GM23338 (cell line): ENCODE data around the gene IKZF1. TPM values are rescaled to one million over a fixed set of nuclear protein-coding genes. Genes with fewer than 3 reads are reported as not detected.

Experiments
- ATAC-seq: fragments of 200-7000 bp; cut with Tn5 transposase; 3 replicates; pipeline ENCODE4 v1.9.1; 2020
- DNase-seq: peaks from one replicate; pipeline ENCODE4 v3.0.0-alpha.2; 2015; ENCODE audit warnings: low spot score
- H2AFZ ChIP-seq: fragments of 200-600 bp; sonication (generic); 2 replicates; pipeline ENCODE4 v1.8.0; 2016; ENCODE audit warnings: antibody characterized with exemption, mild to moderate bottlenecking, moderate library complexity
- H3F3A ChIP-seq: fragments of 200-600 bp; sonication (generic); replicated peaks from 2 replicates; pipeline ENCODE4 v1.8.0; 2017; ENCODE audit warnings: antibody characterized with exemption, mixed run types, low read depth
- H3K27ac ChIP-seq: fragments of 200-600 bp; sonication (generic); 2 replicates; pipeline ENCODE4 v1.6.1; 2016; ENCODE audit warnings: low read depth
- H3K27me3 ChIP-seq: fragments of 200-600 bp; sonication (generic); 2 replicates; pipeline ENCODE4 v1.8.0; 2016; ENCODE audit warnings: mild to moderate bottlenecking, mixed run types, moderate library complexity; ENCODE audit not compliant: insufficient read depth
- H3K36me3 ChIP-seq: fragments of 200-600 bp; sonication (generic); 2 replicates; pipeline ENCODE4 v1.8.0; 2016; ENCODE audit warnings: mild to moderate bottlenecking; ENCODE audit not compliant: insufficient read depth
- H3K4me1 ChIP-seq: fragments of 200-600 bp; sonication (generic); 2 replicates; pipeline ENCODE4 v1.8.0; 2016; ENCODE audit warnings: mild to moderate bottlenecking, moderate library complexity; ENCODE audit not compliant: insufficient read depth
- H3K4me2 ChIP-seq: fragments of 200-600 bp; sonication (generic); 2 replicates; pipeline ENCODE4 v1.7.1; 2017; ENCODE audit warnings: mixed run types
- H3K4me3 ChIP-seq: fragments of 200-600 bp; sonication (generic); 2 replicates; pipeline ENCODE4 v1.6.1; 2016; ENCODE audit warnings: mixed run types
- H3K79me2 ChIP-seq: fragments of 200-600 bp; sonication (generic); replicated peaks from 2 replicates; pipeline ENCODE4 v1.8.0; 2017; ENCODE audit warnings: mild to moderate bottlenecking; ENCODE audit not compliant: insufficient read depth
- H3K9me2 ChIP-seq: fragments of 200-600 bp; sonication (generic); 2 replicates; pipeline ENCODE4 v1.8.0; 2017; ENCODE audit not compliant: insufficient read depth
- H4K20me1 ChIP-seq: fragments of 200-600 bp; sonication (generic); replicated peaks from 2 replicates; pipeline ENCODE4 v1.8.0; 2017; ENCODE audit warnings: mild to moderate bottlenecking; ENCODE audit not compliant: insufficient read depth
- H3K27ac Mint-ChIP-seq: 2 replicates; pipeline ENCODE4 v1.8.0; 2020; ENCODE audit warnings: inconsistent platforms, mild to moderate bottlenecking, moderate library complexity, mixed read lengths
- H3K27me3 Mint-ChIP-seq: 3 replicates; pipeline ENCODE4 v1.8.0; 2022; ENCODE audit warnings: low read depth, mild to moderate bottlenecking, moderate library complexity, mixed read lengths, inconsistent platforms; ENCODE audit not compliant: insufficient read depth, poor library complexity
- H3K36me3 Mint-ChIP-seq: 3 replicates; pipeline ENCODE4 v1.8.0; 2021; ENCODE audit warnings: low read depth, mild to moderate bottlenecking, inconsistent platforms, moderate library complexity, mixed read lengths
- H3K4me1 Mint-ChIP-seq: 3 replicates; pipeline ENCODE4 v1.8.0; 2020; ENCODE audit warnings: mild to moderate bottlenecking, inconsistent platforms, mixed read lengths
- H3K4me3 Mint-ChIP-seq: 3 replicates; pipeline ENCODE4 v1.8.0; 2021; ENCODE audit warnings: moderate library complexity, mild to moderate bottlenecking, inconsistent platforms, mixed read lengths
- H3K9me3 Mint-ChIP-seq: 3 replicates; pipeline ENCODE4 v1.8.0; 2020; ENCODE audit warnings: moderate library complexity, mild to moderate bottlenecking, inconsistent platforms, mixed read lengths
- CREB1 ChIP-seq: fragments of 250-450 bp; sonication (Bioruptor Pico); IDR thresholded peaks from 2 replicates; pipeline ENCODE4 v1.5.0; 2020; ENCODE audit warnings: low read depth, mild to moderate bottlenecking, moderate library complexity
- EZH2 ChIP-seq: fragments of 200-600 bp; sonication (generic); IDR thresholded peaks from one replicate; pipeline ENCODE4 v1.8.0; 2017; ENCODE audit warnings: antibody characterized with exemption, mild to moderate bottlenecking, low read depth; ENCODE audit not compliant: unreplicated experiment
- EZH2phosphoT487 ChIP-seq: fragments of 200-600 bp; sonication (generic); IDR thresholded peaks from one replicate; pipeline ENCODE4 v1.8.1; 2018; ENCODE audit warnings: antibody characterized with exemption; ENCODE audit not compliant: unreplicated experiment
- JUNB ChIP-seq: IDR thresholded peaks from one replicate; pipeline ENCODE4 v1.6.1; 2016; ENCODE audit warnings: antibody characterized with exemption; ENCODE audit not compliant: unreplicated experiment
- NANOG ChIP-seq: IDR thresholded peaks from 2 replicates; pipeline ENCODE4 v1.6.1; 2016; ENCODE audit warnings: antibody characterized with exemption, borderline replicate concordance
- POLR2AphosphoS5 ChIP-seq: IDR thresholded peaks from 2 replicates; pipeline ENCODE4 v1.6.1; 2016; ENCODE audit warnings: antibody characterized with exemption, low read depth
- STAT1 ChIP-seq: IDR thresholded peaks from one replicate; pipeline ENCODE4 v1.6.1; 2016; ENCODE audit warnings: antibody characterized with exemption; ENCODE audit not compliant: unreplicated experiment
- ZNF114 ChIP-seq: fragments of 250-450 bp; sonication (Bioruptor Pico); IDR thresholded peaks from 2 replicates; pipeline ENCODE4 v1.5.0; 2020; ENCODE audit warnings: mild to moderate bottlenecking, moderate library complexity
- ZNF331 ChIP-seq: fragments of 250-450 bp; sonication (Bioruptor Pico); IDR thresholded peaks from 2 replicates; pipeline ENCODE4 v1.5.0; 2020; ENCODE audit warnings: low read depth, mild to moderate bottlenecking, moderate library complexity
- polyA plus RNA-seq: library from polyadenylated mRNA; unstranded; fragments of >200 nt; fragmentation: Nextera tagmentation; extraction: Ambion mirVana; gene quantifications from 2 replicates; pipeline ENCODE4 v1.2.1, GENCODE V29; 2016
- total RNA-seq: library from RNA; depleted of rRNA; stranded (reverse); fragments of >200 nt; shearing (Covaris generic); gene quantifications from 2 replicates; pipeline ENCODE4 v1.2.3, GENCODE V29; 2014
- TF ChIP-seq, protein P1 (sequence below), 2 experiments: fragments of 200-600 bp in 1 of 2; sonication (generic) in 1 of 2; conservative IDR thresholded peaks; 2 replicates each; pipeline versions ENCODE4 v1.5.1 to v1.6.1; 2016 to 2017; ENCODE audit warnings: antibody characterized with exemption in 2 of 2, low read depth in 2 of 2, mild to moderate bottlenecking in 2 of 2, moderate library complexity in 1 of 2
- TF ChIP-seq, protein P2 (sequence below): IDR thresholded peaks from 2 replicates; pipeline ENCODE4 v1.6.1; 2016; ENCODE audit warnings: antibody characterized with exemption
- TF ChIP-seq, protein P3 (sequence below): fragments of 250-450 bp; sonication (Bioruptor Pico); IDR thresholded peaks from 2 replicates; pipeline ENCODE4 v1.5.0; 2020; ENCODE audit warnings: mild to moderate bottlenecking, moderate library complexity
- TF ChIP-seq, protein P4 (sequence below): IDR thresholded peaks from one replicate; pipeline ENCODE4 v1.6.1; 2018; ENCODE audit warnings: antibody characterized with exemption; ENCODE audit not compliant: unreplicated experiment

Gene IKZF1
- total and polyA plus RNA-seq, 2 experiments from 2014 or later: 0.57 to 1.8 TPM

DNA sequence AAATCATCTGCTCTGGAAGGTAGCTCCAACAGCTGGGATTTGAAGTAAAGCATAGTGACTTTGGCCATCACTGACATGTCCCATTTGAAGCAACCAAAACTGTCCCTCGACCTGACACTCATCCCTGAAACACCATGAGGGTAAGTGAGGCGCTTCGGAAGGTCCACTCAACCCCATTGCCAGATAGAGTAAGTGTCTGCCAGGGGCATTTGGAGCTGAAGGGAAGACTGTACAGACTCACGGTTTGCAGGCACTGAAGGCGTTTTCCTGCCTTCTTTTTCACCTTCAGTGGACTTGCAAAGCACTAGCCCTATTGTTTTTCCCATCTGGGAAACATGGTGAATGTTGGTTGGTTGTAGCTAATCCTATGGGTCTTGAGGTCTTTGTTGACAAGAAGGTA lies 57.6 kb downstream of the IKZF1 start:
- Histone ChIP-seq H2AFZ (no peak overlapping the region), H4K20me1 (no peaks in the 10 kb centered on the region), H3K79me2 (no peaks in the 10 kb centered on the region), H3F3A (no peaks in the 10 kb centered on the region), H3K36me3 (no peaks in the 10 kb centered on the region), H3K27ac (no peak overlapping the region), H3K9me2 (peaks cover 9% of the 10 kb centered on the region), H3K4me2 (no peak overlapping the region), H3K27me3 (no peaks in the 10 kb centered on the region), H3K4me1 (no peaks in the 10 kb centered on the region), H3K4me3 (no peak overlapping the region)
- peaks cover 7% of the 10 kb centered on the region for H3K4me1 Mint-ChIP-seq
- no peak overlapping the region for H3K27ac Mint-ChIP-seq
- ATAC-seq: no peak
- no peaks in the 10 kb centered on the region for H3K9me3 Mint-ChIP-seq
- peaks cover 8% of the 10 kb centered on the region for H3K27me3 Mint-ChIP-seq
- no peaks in the 10 kb centered on the region for H3K36me3 Mint-ChIP-seq
- H3K4me3 Mint-ChIP-seq: no peak overlapping the region
- TF ChIP-seq ZNF331 (CRISPR knock-in tag): no peak
- no peak for TF ChIP-seq JUNB
- TF ChIP-seq NANOG: no peak
- TF ChIP-seq, protein P1, sequence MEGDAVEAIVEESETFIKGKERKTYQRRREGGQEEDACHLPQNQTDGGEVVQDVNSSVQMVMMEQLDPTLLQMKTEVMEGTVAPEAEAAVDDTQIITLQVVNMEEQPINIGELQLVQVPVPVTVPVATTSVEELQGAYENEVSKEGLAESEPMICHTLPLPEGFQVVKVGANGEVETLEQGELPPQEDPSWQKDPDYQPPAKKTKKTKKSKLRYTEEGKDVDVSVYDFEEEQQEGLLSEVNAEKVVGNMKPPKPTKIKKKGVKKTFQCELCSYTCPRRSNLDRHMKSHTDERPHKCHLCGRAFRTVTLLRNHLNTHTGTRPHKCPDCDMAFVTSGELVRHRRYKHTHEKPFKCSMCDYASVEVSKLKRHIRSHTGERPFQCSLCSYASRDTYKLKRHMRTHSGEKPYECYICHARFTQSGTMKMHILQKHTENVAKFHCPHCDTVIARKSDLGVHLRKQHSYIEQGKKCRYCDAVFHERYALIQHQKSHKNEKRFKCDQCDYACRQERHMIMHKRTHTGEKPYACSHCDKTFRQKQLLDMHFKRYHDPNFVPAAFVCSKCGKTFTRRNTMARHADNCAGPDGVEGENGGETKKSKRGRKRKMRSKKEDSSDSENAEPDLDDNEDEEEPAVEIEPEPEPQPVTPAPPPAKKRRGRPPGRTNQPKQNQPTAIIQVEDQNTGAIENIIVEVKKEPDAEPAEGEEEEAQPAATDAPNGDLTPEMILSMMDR (conservative IDR thresholded peaks at IDR 0.05; ENCODE audit: low read depth in 2 of 2): no peak
- no peak for TF ChIP-seq POLR2AphosphoS5
- TF ChIP-seq, protein P2, sequence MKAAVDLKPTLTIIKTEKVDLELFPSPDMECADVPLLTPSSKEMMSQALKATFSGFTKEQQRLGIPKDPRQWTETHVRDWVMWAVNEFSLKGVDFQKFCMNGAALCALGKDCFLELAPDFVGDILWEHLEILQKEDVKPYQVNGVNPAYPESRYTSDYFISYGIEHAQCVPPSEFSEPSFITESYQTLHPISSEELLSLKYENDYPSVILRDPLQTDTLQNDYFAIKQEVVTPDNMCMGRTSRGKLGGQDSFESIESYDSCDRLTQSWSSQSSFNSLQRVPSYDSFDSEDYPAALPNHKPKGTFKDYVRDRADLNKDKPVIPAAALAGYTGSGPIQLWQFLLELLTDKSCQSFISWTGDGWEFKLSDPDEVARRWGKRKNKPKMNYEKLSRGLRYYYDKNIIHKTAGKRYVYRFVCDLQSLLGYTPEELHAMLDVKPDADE: no peak
- no peak for TF ChIP-seq STAT1
- TF ChIP-seq, protein P3, sequence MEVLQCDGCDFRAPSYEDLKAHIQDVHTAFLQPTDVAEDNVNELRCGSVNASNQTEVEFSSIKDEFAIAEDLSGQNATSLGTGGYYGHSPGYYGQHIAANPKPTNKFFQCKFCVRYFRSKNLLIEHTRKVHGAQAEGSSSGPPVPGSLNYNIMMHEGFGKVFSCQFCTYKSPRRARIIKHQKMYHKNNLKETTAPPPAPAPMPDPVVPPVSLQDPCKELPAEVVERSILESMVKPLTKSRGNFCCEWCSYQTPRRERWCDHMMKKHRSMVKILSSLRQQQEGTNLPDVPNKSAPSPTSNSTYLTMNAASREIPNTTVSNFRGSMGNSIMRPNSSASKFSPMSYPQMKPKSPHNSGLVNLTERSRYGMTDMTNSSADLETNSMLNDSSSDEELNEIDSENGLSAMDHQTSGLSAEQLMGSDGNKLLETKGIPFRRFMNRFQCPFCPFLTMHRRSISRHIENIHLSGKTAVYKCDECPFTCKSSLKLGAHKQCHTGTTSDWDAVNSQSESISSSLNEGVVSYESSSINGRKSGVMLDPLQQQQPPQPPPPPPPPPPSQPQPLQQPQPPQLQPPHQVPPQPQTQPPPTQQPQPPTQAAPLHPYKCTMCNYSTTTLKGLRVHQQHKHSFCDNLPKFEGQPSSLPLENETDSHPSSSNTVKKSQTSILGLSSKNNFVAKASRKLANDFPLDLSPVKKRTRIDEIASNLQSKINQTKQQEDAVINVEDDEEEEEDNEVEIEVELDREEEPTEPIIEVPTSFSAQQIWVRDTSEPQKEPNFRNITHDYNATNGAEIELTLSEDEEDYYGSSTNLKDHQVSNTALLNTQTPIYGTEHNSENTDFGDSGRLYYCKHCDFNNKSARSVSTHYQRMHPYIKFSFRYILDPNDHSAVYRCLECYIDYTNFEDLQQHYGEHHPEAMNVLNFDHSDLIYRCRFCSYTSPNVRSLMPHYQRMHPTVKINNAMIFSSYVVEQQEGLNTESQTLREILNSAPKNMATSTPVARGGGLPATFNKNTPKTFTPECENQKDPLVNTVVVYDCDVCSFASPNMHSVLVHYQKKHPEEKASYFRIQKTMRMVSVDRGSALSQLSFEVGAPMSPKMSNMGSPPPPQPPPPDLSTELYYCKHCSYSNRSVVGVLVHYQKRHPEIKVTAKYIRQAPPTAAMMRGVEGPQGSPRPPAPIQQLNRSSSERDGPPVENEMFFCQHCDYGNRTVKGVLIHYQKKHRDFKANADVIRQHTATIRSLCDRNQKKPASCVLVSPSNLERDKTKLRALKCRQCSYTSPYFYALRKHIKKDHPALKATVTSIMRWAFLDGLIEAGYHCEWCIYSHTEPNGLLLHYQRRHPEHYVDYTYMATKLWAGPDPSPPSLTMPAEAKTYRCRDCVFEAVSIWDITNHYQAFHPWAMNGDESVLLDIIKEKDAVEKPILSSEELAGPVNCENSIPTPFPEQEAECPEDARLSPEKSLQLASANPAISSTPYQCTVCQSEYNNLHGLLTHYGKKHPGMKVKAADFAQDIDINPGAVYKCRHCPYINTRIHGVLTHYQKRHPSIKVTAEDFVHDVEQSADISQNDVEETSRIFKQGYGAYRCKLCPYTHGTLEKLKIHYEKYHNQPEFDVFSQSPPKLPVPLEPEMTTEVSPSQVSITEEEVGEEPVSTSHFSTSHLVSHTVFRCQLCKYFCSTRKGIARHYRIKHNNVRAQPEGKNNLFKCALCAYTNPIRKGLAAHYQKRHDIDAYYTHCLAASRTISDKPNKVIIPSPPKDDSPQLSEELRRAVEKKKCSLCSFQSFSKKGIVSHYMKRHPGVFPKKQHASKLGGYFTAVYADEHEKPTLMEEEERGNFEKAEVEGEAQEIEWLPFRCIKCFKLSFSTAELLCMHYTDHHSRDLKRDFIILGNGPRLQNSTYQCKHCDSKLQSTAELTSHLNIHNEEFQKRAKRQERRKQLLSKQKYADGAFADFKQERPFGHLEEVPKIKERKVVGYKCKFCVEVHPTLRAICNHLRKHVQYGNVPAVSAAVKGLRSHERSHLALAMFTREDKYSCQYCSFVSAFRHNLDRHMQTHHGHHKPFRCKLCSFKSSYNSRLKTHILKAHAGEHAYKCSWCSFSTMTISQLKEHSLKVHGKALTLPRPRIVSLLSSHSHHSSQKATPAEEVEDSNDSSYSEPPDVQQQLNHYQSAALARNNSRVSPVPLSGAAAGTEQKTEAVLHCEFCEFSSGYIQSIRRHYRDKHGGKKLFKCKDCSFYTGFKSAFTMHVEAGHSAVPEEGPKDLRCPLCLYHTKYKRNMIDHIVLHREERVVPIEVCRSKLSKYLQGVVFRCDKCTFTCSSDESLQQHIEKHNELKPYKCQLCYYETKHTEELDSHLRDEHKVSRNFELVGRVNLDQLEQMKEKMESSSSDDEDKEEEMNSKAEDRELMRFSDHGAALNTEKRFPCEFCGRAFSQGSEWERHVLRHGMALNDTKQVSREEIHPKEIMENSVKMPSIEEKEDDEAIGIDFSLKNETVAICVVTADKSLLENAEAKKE (CRISPR knock-in tag): no peak
- TF ChIP-seq ZNF114 (CRISPR knock-in tag): no peak
- TF ChIP-seq EZH2: no peak
- TF ChIP-seq CREB1 (CRISPR knock-in tag): no peak
- TF ChIP-seq, protein P4, sequence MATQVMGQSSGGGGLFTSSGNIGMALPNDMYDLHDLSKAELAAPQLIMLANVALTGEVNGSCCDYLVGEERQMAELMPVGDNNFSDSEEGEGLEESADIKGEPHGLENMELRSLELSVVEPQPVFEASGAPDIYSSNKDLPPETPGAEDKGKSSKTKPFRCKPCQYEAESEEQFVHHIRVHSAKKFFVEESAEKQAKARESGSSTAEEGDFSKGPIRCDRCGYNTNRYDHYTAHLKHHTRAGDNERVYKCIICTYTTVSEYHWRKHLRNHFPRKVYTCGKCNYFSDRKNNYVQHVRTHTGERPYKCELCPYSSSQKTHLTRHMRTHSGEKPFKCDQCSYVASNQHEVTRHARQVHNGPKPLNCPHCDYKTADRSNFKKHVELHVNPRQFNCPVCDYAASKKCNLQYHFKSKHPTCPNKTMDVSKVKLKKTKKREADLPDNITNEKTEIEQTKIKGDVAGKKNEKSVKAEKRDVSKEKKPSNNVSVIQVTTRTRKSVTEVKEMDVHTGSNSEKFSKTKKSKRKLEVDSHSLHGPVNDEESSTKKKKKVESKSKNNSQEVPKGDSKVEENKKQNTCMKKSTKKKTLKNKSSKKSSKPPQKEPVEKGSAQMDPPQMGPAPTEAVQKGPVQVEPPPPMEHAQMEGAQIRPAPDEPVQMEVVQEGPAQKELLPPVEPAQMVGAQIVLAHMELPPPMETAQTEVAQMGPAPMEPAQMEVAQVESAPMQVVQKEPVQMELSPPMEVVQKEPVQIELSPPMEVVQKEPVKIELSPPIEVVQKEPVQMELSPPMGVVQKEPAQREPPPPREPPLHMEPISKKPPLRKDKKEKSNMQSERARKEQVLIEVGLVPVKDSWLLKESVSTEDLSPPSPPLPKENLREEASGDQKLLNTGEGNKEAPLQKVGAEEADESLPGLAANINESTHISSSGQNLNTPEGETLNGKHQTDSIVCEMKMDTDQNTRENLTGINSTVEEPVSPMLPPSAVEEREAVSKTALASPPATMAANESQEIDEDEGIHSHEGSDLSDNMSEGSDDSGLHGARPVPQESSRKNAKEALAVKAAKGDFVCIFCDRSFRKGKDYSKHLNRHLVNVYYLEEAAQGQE: no peak
- no peak for TF ChIP-seq EZH2phosphoT487
- no peak for DNase-seq
